PFSK-1 (cell line): ENCODE results near the gene COL6A3.

Experiments
- FOXP2 ChIP-seq: optimal IDR thresholded peaks from 2 replicates; pipeline ENCODE3; 2011; ENCODE audit warnings: borderline replicate concordance, control low read depth, inconsistent platforms; ENCODE audit not compliant: insufficient read depth; ENCODE audit errors: extremely low read length, extremely low read depth
- POLR2AphosphoS5 ChIP-seq: IDR thresholded peaks from 2 replicates; pipeline ENCODE4 v1.6.1; 2012; ENCODE audit warnings: low read depth, mild to moderate bottlenecking, control low read depth, low read length, moderate library complexity
- SIN3A ChIP-seq: IDR thresholded peaks from 2 replicates; pipeline ENCODE4 v1.6.1; 2012; ENCODE audit warnings: mild to moderate bottlenecking, low read length, moderate library complexity, borderline replicate concordance; ENCODE audit not compliant: insufficient read depth
- TAF1 ChIP-seq: IDR thresholded peaks from 2 replicates; pipeline ENCODE4 v1.6.1; 2012; ENCODE audit warnings: low read length, control low read depth, borderline replicate concordance; ENCODE audit not compliant: insufficient read depth
- TF ChIP-seq, protein P1 (sequence below), 2 experiments: IDR thresholded peaks; 2 replicates each; pipeline versions ENCODE4 v1.6.1 to v1.8.0; 2011 to 2012; ENCODE audit warnings: low read depth in 2 of 2, low read length in 2 of 2, control low read depth in 1 of 2, inconsistent platforms in 1 of 2, mild to moderate bottlenecking in 1 of 2, moderate library complexity in 1 of 2; ENCODE audit not compliant: insufficient read depth in 1 of 2

DNA sequence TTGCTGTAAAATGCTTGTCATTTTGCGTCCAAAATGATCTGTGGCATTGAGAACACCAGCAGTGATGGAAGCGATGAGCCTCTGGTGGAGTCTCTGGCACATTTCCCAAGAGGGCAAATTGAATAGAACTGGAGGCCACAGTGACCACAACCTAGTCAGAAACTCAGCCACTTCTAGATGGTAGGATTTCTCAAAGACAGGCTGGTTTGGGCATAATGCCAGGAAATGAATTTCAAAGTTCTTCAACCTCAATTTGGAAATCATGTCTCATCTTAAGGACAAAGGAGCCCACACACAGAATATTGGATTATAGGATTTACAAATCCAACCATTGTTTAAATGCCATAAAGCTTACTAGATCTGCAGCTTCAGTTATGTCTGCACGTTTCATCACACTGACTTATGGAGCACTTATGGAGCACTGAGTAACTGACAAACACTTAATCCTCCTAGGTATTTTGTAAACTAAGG is 132.1 kb downstream of the COL6A3 start:
- TF ChIP-seq, protein P1, sequence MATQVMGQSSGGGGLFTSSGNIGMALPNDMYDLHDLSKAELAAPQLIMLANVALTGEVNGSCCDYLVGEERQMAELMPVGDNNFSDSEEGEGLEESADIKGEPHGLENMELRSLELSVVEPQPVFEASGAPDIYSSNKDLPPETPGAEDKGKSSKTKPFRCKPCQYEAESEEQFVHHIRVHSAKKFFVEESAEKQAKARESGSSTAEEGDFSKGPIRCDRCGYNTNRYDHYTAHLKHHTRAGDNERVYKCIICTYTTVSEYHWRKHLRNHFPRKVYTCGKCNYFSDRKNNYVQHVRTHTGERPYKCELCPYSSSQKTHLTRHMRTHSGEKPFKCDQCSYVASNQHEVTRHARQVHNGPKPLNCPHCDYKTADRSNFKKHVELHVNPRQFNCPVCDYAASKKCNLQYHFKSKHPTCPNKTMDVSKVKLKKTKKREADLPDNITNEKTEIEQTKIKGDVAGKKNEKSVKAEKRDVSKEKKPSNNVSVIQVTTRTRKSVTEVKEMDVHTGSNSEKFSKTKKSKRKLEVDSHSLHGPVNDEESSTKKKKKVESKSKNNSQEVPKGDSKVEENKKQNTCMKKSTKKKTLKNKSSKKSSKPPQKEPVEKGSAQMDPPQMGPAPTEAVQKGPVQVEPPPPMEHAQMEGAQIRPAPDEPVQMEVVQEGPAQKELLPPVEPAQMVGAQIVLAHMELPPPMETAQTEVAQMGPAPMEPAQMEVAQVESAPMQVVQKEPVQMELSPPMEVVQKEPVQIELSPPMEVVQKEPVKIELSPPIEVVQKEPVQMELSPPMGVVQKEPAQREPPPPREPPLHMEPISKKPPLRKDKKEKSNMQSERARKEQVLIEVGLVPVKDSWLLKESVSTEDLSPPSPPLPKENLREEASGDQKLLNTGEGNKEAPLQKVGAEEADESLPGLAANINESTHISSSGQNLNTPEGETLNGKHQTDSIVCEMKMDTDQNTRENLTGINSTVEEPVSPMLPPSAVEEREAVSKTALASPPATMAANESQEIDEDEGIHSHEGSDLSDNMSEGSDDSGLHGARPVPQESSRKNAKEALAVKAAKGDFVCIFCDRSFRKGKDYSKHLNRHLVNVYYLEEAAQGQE (IDR thresholded peaks at IDR 0.05; ENCODE audit: insufficient read depth in 1 of 2, low read depth in 2 of 2, low read length in 2 of 2), result no peak
- no peak for TF ChIP-seq TAF1
- TF ChIP-seq POLR2AphosphoS5, result no peak
- TF ChIP-seq SIN3A, result no peak
- no peak for TF ChIP-seq FOXP2
